Hindlimb muscle (tissue), 1 donor: Measurements from ENCODE around the gene OR10P1. TPM values are rescaled to one million over a fixed set of nuclear protein-coding genes. Genes with fewer than 3 reads are reported as not detected.
"Not testable (repeated sequence)": the region's sequence is repeated elsewhere in the genome, so short reads cannot be mapped to it uniquely, and the experiment has no call there.

Source experiments
- DNase-seq: peaks from one replicate; pipeline ENCODE4 v3.0.0-alpha.2; 2013
- polyA plus RNA-seq: library from polyadenylated mRNA; unstranded; fragments of 120-200 nt; gene quantifications from one replicate; pipeline ENCODE4 v1.2.1, GENCODE V29; 2013; ENCODE audit not compliant: insufficient read length

The OR10P1 gene
- polyA plus RNA-seq, result not detected

DNA sequence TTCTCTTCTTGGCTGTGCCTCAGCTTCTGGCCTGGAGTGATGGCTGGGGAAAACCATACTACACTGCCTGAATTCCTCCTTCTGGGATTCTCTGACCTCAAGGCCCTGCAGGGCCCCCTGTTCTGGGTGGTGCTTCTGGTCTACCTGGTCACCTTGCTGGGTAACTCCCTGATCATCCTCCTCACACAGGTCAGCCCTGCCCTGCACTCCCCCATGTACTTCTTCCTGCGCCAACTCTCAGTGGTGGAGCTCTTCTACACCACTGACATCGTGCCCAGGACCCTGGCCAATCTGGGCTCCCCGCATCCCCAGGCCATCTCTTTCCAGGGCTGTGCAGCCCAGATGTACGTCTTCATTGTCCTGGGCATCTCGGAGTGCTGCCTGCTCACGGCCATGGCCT is at the start of gene OR10P1:
OR10P1 (plus strand) TSS at position 40 of the 400 bp plus-strand sequence; CDS start at position 40, 0 bp downstream.
- DNase-seq, result no peak

DNA sequence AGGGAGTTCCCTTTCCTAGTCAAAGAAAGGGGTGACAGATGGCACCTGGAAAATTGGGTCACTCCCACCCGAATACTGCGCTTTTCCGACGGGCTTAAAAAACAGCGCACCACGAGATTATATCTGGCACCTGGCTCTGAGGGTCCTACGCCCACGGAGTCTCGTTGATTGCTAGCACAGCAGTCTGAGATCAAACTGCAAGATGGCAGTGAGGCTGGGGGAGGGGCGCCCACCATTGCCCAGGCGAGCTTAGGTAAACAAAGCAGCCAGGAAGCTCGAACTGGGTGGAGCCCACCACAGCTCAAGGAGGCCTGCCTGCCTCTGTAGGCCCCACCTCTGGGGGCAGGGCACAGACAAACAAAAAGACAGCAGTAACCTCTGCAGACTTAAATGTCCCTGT is 46.5 kb upstream of the OR10P1 start:
- DNase-seq, result not testable (repeated sequence)

GRCh38 chr12:55607821-55608594 is 28.7 kb upstream of the OR10P1 start:
- no peak for DNase-seq

DNA sequence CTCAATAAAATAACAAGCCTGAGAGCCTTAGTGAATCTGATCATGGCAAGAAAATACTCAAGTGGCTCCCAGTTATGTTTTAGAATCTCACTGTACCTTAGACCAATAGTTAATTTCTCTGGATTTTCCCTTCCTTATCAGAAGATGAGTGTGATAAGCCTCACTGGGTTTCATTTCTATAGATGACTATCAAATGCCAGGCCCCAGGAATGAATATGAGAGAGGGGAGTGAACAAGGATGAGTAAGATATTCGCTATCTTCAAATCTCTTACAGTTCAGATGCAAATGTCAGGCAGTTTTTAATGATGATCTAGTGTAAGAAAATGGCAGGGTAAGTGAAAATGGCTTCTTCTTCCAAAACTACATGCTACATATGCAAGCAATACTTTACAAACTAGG is 26.1 kb upstream of the OR10P1 start:
- DNase-seq, result no peak

- DNase-seq, result no peak
Observed at GRCh38 chr12:55612646-55613045, 24.0 kb upstream of the OR10P1 start.

DNA sequence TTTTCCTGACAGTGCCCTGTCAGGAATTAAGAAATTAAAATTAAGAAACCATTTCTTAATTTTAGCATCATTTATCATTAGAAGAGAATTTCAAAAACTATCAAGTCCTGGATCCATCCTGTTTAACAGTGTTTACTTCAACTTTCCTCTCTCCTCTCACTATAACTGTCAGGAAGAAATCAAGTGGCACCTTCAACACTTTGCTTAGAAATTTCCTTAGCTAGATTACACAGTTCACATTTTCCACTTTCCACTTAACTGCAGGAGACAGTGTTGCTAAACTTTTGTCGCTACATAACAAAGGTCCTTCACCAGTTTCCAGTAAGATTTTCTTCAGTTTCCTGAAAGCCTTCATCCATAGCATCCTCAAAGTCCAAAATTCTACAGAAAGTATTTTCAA is 21.9 kb upstream of the OR10P1 start:
- no peak for DNase-seq

DNA sequence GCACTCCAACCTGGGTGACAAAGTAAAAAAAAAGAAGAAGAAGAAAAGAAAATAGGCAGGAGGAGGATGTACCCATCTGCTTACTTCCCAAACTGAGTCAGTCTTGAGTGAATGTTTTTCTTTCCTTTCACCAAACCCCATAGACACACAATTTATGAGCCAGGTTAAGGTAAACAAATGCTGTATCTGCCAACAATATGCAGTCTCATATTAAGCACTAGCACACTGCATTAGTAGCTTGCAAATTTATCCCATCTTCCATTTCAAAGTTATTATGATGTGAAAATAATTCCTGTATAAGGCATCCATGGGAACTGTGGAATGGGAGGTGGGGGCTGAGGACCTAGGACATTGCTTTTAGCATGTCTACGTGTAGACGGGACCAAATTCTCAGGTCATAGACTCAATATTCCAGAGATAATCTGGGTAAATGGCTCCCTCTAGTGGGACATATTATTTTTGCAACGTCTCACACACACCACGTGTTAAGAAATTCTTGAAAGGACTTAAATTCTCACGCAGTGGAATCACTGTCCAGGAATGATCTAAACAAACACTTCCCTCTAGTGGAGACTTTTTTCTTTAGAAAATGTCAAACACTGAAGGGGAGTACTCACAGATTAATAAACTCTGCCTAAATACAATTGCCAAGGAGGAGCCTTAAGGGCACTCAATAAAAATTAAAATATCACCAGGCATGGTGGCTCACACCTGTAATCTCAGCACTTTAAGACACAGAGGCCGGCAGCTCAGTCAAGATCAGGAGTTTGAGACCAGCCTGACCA is 17.1 kb upstream of the OR10P1 start:
- peak; percentile 79 for DNase-seq

GRCh38 chr12:55624056-55624455 is 12.6 kb upstream of the OR10P1 start:
- no peak for DNase-seq

DNA sequence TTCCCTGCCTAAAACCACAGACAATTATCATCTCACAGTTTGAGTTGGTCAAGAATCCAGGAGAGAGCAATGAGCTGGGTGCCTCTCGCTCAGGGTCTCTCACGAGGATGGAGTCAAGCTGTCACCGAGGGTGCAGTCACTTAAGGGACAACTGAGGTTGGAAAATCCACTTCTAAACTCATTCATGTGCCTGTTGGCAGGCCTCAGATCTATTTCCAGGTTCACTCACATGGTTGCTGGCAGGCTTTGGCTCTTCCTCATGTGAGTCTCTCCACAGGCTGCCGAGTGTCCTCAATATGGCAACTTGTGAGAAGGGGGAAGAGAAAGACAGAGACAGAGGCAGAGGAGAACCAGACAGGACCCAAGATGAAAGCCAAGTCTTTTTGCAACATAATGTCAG is 10.5 kb upstream of the OR10P1 start:
- DNase-seq, result no peak

DNA sequence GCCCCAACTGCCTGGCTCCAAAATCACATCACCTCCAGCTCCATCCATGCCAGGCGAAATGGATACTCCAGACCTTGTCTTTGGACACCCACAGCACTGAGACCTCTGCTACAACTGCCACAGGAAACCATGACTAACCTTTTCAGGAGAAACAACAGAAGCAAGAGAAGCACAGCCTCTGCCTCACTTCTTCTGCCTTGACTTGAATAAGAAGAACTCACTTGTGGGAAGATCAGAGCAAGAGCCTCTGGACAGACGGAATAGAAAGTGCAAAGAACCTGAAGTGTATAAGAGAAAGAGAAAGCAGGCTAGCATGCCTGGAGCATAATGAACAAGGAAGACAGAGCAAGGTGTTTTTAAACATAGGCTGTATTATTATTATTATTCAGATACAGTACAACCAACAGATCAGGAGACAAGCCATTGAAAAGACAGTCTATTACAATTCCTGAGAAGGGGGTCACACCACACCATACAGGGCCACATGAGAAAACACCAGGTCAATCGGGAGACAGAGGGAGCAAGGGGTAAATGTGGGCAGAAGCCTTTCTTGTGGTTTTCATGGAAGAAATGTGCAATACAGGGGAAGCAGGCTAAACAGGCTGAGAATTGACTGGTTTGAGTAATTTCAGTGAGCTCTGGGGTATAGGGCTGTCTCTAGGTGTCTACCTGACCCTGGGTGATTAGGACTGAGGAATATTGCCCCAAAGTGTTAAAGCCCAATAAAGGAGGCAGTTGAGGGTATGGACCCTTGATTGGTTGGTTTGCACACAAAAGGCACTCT is 7.4 kb upstream of the OR10P1 start:
- DNase-seq, result no peak

DNA sequence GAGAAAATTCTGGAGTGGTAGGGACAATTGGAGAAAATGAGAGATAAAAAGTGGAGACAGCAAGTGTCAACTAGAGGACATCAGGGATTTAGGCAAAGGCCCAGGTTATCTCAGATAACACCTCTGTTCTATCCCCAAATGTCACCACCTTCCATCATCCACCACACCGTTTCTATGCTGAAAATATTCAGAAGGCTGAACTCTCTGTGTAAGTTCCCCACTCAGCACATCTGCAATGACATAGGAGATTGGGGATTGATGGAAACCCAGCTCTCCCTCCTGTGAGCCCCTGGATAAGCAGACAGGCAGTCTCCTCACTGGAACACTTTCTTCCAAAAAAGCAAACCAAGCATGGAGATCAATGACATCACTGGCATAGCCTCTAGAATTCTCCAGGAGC is 5.6 kb upstream of the OR10P1 start:
- no peak for DNase-seq

GRCh38 chr12:55631733-55632132 is 5.0 kb upstream of the OR10P1 start:
- no peak for DNase-seq

DNA sequence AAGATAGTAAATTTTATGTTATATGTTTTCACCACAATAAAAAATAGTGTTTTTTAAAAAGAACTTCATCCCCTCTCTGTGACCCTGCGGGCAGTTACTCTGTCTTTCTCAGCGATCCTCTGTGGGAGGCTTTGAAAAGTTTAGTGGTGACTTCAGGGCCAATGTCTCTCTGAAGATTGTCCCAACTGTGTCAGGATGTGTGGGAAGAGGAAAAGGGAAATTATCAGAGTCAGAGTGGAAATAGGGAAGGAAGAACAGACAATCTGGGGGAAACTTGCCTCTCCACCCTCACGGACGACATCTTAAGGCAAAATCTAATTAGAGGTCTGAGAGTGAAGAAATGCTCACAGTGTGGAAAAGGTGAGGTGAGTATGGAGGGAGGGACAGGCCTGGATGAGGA is 3.5 kb upstream of the OR10P1 start:
- DNase-seq, result no peak

- no peak for DNase-seq
Observed at GRCh38 chr12:55636116-55636655, 506 bp upstream of the OR10P1 start.

DNA sequence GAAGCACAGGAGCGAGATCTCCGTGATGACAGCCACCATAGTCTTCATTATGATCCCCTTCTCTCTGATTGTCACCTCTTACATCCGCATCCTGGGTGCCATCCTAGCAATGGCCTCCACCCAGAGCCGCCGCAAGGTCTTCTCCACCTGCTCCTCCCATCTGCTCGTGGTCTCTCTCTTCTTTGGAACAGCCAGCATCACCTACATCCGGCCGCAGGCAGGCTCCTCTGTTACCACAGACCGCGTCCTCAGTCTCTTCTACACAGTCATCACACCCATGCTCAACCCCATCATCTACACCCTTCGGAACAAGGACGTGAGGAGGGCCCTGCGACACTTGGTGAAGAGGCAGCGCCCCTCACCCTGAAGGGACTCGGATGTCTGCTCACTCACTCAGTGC is 775 bp downstream of the OR10P1 start:
- no peak for DNase-seq

GRCh38 chr12:55641595-55641994 is 4.9 kb downstream of the OR10P1 start:
- DNase-seq, result no peak

DNA sequence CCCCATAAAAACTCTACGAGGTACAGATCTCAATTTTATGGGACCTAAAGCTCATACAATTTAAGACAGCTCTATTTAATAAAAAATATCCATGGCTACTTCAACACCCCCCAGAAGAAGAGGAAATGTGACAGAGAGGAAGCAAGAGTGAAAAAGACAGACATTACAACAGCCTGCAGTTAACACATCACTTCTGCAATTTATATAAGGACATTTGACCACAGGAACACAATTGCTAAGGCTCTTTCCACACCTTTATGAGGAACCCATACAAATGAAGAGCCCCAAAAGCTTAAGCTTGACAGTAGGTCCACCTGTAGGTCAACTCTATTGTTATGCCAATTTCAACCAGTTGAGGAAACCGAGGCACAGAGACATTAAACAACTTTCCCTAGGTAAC is 5.6 kb downstream of the OR10P1 start:
- DNase-seq, result no peak

- no peak for DNase-seq
Observed at GRCh38 chr12:55642669-55643068, 6.0 kb downstream of the OR10P1 start.

DNA sequence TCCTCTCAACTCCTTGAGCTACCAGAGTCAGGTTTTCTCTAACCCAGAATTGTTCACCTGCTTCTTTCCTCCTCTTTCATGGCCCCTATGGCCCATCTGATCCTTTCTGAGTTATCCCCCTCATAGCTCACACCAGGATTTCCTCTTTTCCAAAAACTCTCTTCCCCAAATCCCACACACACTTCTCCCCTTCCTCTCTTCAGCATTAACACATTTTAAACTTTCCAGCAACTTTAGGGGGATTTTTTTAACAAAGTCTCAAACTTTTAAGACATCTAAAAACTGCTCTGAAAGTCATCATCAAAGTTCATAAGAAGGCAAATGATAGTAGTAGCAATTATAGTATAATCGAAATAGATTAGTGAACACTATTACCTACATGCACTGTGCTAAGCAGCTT is 7.9 kb downstream of the OR10P1 start:
- no peak for DNase-seq

DNA sequence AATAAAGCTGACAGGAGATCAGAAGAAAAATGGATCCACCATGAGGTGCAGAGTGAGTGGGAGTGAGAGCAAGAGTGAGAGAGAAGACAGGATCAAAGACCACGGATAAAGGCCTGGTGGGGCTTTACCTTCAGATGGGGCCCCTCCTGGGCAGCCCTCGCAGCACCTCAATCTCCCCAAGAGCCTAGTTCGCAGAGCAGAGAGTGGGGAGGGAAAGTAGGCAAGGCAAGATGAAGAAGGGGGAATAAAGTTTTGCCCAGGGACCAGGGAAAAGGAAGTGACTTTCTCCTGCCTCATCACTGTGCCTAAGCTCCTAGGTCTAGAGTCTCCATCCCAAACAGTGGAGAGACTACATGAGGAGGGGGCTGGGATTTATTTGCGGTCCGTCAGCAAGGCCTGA is 10.3 kb downstream of the OR10P1 start:
- no peak for DNase-seq

DNA sequence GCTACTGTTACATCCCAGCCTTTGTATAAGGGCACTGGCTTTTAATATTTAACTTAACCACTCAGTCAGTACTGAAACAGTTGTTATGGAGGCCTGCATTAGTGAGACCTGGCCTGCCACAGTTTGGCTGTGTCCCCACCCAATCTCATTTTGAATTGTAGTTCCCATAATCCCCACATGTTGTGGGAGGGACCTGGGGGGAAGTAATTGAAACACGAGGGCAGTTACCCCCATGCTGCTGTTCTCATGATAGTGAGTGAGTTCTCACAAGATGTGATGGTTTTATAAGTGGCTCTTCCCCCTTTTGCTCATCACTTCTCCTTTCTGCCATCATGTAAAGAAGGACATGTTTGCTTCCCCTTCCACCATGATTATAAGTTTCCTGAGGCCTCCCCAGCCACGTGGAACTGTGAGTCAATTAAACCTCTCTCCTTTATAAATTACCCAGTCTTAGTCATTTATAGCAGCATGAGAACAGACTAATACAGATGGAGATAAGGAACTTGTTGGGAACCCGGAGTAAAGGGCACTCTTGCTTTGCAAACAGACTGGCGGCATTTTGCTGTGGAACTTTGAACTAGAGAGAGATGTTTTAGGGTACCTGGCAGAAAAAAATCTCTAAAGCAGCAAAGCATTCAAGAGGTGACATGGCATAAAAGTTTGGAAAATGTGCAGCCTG is 14.1 kb downstream of the OR10P1 start:
- DNase-seq, result not testable (repeated sequence)

- DNase-seq, result no peak
Observed at GRCh38 chr12:55651299-55651683, 14.6 kb downstream of the OR10P1 start.
